OCI-LY1 (cell line): ENCODE results near the gene CNTNAP2.

Experiments
- H2AFZ ChIP-seq: fragments of 200-600 bp; sonication (generic), shearing (Covaris generic); 2 replicates; pipeline ENCODE4 v1.6.0; 2014; ENCODE audit warnings: antibody characterized with exemption, mild to moderate bottlenecking, low read length
- H3F3A ChIP-seq: fragments of 200-600 bp; sonication (generic), shearing (Covaris generic); 2 replicates; pipeline ENCODE4 v1.6.0; 2014; ENCODE audit warnings: mild to moderate bottlenecking, antibody characterized with exemption, low read length, moderate library complexity; ENCODE audit not compliant: insufficient read depth
- H3K27ac ChIP-seq: fragments of 200-600 bp; sonication (generic); 2 replicates; pipeline ENCODE4 v1.5.1; 2014; ENCODE audit warnings: low read length, mixed run types, mild to moderate bottlenecking, low read depth; ENCODE audit not compliant: poor library complexity, severe bottlenecking
- H3K27me3 ChIP-seq: fragments of 200-600 bp; sonication (generic); 2 replicates; pipeline ENCODE4 v1.6.0; 2014; ENCODE audit warnings: antibody characterized with exemption, mild to moderate bottlenecking, low read length, moderate library complexity; ENCODE audit not compliant: insufficient read depth
- H3K36me3 ChIP-seq: fragments of 200-600 bp; sonication (generic); 2 replicates; pipeline ENCODE4 v1.6.1; 2014; ENCODE audit warnings: mild to moderate bottlenecking, antibody characterized with exemption, low read length, moderate library complexity, mixed read lengths; ENCODE audit not compliant: insufficient read depth
- H3K4me1 ChIP-seq: fragments of 200-600 bp; sonication (generic); 2 replicates; pipeline ENCODE4 v1.5.1; 2014; ENCODE audit warnings: mild to moderate bottlenecking, low read length, moderate library complexity; ENCODE audit not compliant: insufficient read depth, severe bottlenecking
- H3K4me2 ChIP-seq: fragments of 200-600 bp; sonication (generic), shearing (Covaris generic); 2 replicates; pipeline ENCODE4 v1.6.1; 2014; ENCODE audit warnings: low read length
- H3K4me3 ChIP-seq: fragments of 200-600 bp; sonication (generic); 2 replicates; pipeline ENCODE4 v1.5.1; 2014; ENCODE audit warnings: low read length, low read depth, mild to moderate bottlenecking, mixed read lengths; ENCODE audit not compliant: poor library complexity, severe bottlenecking
- H3K79me2 ChIP-seq: fragments of 200-600 bp; shearing (Covaris generic); 2 replicates; pipeline ENCODE4 v1.6.1; 2016; ENCODE audit warnings: mixed run types, low read length, mixed read lengths; ENCODE audit not compliant: insufficient read depth
- H3K9ac ChIP-seq: fragments of 200-600 bp; sonication (generic), shearing (Covaris generic); 2 replicates; pipeline ENCODE4 v1.6.1; 2014; ENCODE audit warnings: mild to moderate bottlenecking, low read length, mixed read lengths
- H3K9me2 ChIP-seq: fragments of 200-600 bp; sonication (generic), shearing (Covaris generic); 2 replicates; pipeline ENCODE4 v1.6.1; 2014; ENCODE audit warnings: low read depth, mild to moderate bottlenecking, low read length, mixed read lengths
- H3K9me3 ChIP-seq: fragments of 200-600 bp; shearing (Covaris generic); 2 replicates; pipeline ENCODE4 v1.6.1; 2014; ENCODE audit warnings: low read length, mixed read lengths
- H4K20me1 ChIP-seq: fragments of 200-600 bp; sonication (generic), shearing (Covaris generic); 2 replicates; pipeline ENCODE4 v1.6.0; 2016; ENCODE audit warnings: mild to moderate bottlenecking, low read length; ENCODE audit not compliant: insufficient read depth
- CTCF ChIP-seq: fragments of 200-600 bp; sonication (generic), shearing (Covaris generic); IDR thresholded peaks from 2 replicates; pipeline ENCODE4 v1.5.1; 2017; ENCODE audit warnings: mild to moderate bottlenecking, antibody characterized with exemption, low read length, moderate library complexity, mixed read lengths
- EZH2 ChIP-seq: fragments of 200-600 bp; sonication (generic), shearing (Covaris generic); IDR thresholded peaks from 2 replicates; pipeline ENCODE4 v1.8.0; 2017; ENCODE audit warnings: borderline replicate concordance, mixed run types, mild to moderate bottlenecking, antibody characterized with exemption, low read length, moderate library complexity, mixed read lengths

CNTNAP2 gene

GRCh38 chr7:148035950-148036349 is 1919.3 kb downstream of the CNTNAP2 start:
- Histone ChIP-seq H3K36me3 (no peaks in the 10 kb centered on the region), H3K9ac (no peak overlapping the region), H3K4me3 (no peak overlapping the region), H3K27me3 (no peaks in the 10 kb centered on the region), H3K4me2 (no peak overlapping the region), H4K20me1 (no peaks in the 10 kb centered on the region), H2AFZ (no peak overlapping the region), H3K79me2 (no peaks in the 10 kb centered on the region), H3K9me3 (no peaks in the 10 kb centered on the region), H3K9me2 (no peaks in the 10 kb centered on the region), H3F3A (no peaks in the 10 kb centered on the region), H3K4me1 (no peaks in the 10 kb centered on the region), H3K27ac (no peak overlapping the region)
- no peak for TF ChIP-seq EZH2
- TF ChIP-seq CTCF: no peak

GRCh38 chr7:148037044-148037443 is 1920.4 kb downstream of the CNTNAP2 start:
- no peak for TF ChIP-seq EZH2
- TF ChIP-seq CTCF: no peak
- no peaks in the 10 kb centered on the region for H3K9me3 ChIP-seq
- H3K36me3 ChIP-seq: no peaks in the 10 kb centered on the region
- H3K4me3 ChIP-seq: no peak overlapping the region
- H3K27me3 ChIP-seq: no peaks in the 10 kb centered on the region
- no peak overlapping the region for H2AFZ ChIP-seq
- no peak overlapping the region for H3K4me2 ChIP-seq
- H4K20me1 ChIP-seq: no peaks in the 10 kb centered on the region
- H3K9me2 ChIP-seq: no peaks in the 10 kb centered on the region
- H3K9ac ChIP-seq: no peak overlapping the region
- no peaks in the 10 kb centered on the region for H3K4me1 ChIP-seq
- H3K79me2 ChIP-seq: no peaks in the 10 kb centered on the region
- H3F3A ChIP-seq: no peaks in the 10 kb centered on the region
- H3K27ac ChIP-seq: no peak overlapping the region

- no peak for TF ChIP-seq CTCF
- TF ChIP-seq EZH2: no peak
- H3K27me3 ChIP-seq: no peaks in the 10 kb centered on the region
- H3K9me3 ChIP-seq: no peaks in the 10 kb centered on the region
- H3K4me1 ChIP-seq: no peaks in the 10 kb centered on the region
- H3K79me2 ChIP-seq: no peaks in the 10 kb centered on the region
- H3F3A ChIP-seq: no peaks in the 10 kb centered on the region
- H3K27ac ChIP-seq: no peak overlapping the region
- no peaks in the 10 kb centered on the region for H4K20me1 ChIP-seq
- H3K9me2 ChIP-seq: no peaks in the 10 kb centered on the region
- no peak overlapping the region for H3K9ac ChIP-seq
- no peak overlapping the region for H3K4me2 ChIP-seq
- no peak overlapping the region for H2AFZ ChIP-seq
- no peak overlapping the region for H3K4me3 ChIP-seq
- no peaks in the 10 kb centered on the region for H3K36me3 ChIP-seq
These were observed 1924.6 kb downstream of the CNTNAP2 start for GRCh38 chr7:148041156-148041555.
